Osteoblast (primary cell): ENCODE data around the gene SCGB3A1. TPM values are rescaled to one million over a fixed set of nuclear protein-coding genes. Genes with fewer than 3 reads are reported as not detected.

ENCODE experiments used
- DNase-seq: peaks from one replicate; pipeline ENCODE4 v3.0.0; 2011; ENCODE audit warnings: low spot score, mixed read lengths; ENCODE audit not compliant: insufficient read length; ENCODE audit errors: missing footprints
- H2AFZ ChIP-seq: 2 replicates; pipeline ENCODE4 v1.6.0; 2011; ENCODE audit warnings: mild to moderate bottlenecking, low read length
- H3K27ac ChIP-seq: 2 replicates; pipeline ENCODE4 v1.5.1; 2011; ENCODE audit warnings: mild to moderate bottlenecking, low read depth, low read length, moderate library complexity
- H3K27me3 ChIP-seq: 2 replicates; pipeline ENCODE4 v1.6.0; 2012; ENCODE audit warnings: mild to moderate bottlenecking, control low read depth, inconsistent platforms, low read length, moderate library complexity; ENCODE audit not compliant: insufficient read depth
- H3K36me3 ChIP-seq: 2 replicates; pipeline ENCODE4 v1.5.1; 2011; ENCODE audit warnings: mild to moderate bottlenecking, low read length, control low read depth, moderate library complexity; ENCODE audit not compliant: insufficient read depth
- H3K4me1 ChIP-seq: 2 replicates; pipeline ENCODE4 v1.5.1; 2011; ENCODE audit warnings: mild to moderate bottlenecking, low read length, control low read depth, moderate library complexity; ENCODE audit not compliant: insufficient read depth
- H3K4me2 ChIP-seq: 2 replicates; pipeline ENCODE4 v1.6.0; 2011; ENCODE audit warnings: mild to moderate bottlenecking, low read length; ENCODE audit not compliant: insufficient read depth
- H3K4me3 ChIP-seq: fragments of 200-600 bp; sonication (generic); 3 replicates; pipeline ENCODE4 v1.5.1; 2012; ENCODE audit warnings: mild to moderate bottlenecking, low read length, inconsistent platforms; ENCODE audit not compliant: insufficient read depth
- H3K79me2 ChIP-seq: 2 replicates; pipeline ENCODE4 v1.6.0; 2012; ENCODE audit warnings: mild to moderate bottlenecking, low read length, control low read depth, inconsistent platforms; ENCODE audit not compliant: insufficient read depth
- H3K9me3 ChIP-seq: 2 replicates; pipeline ENCODE4 v1.5.1; 2011; ENCODE audit warnings: low read depth, low read length, control low read depth
- H4K20me1 ChIP-seq: 2 replicates; pipeline ENCODE4 v1.6.0; 2012; ENCODE audit warnings: mild to moderate bottlenecking, low read length, control low read depth; ENCODE audit not compliant: insufficient read depth
- total RNA-seq: library from RNA; depleted of rRNA; stranded (reverse); fragments of >200 nt; gene quantifications from 2 replicates; pipeline ENCODE4 v1.2.3, GENCODE V29; 2012
- TF ChIP-seq, protein P1 (sequence below): IDR thresholded peaks from 2 replicates; pipeline ENCODE4 v1.5.1; 2011; ENCODE audit warnings: mild to moderate bottlenecking, low read depth, low read length, moderate library complexity; ENCODE audit errors: extremely low read depth

Gene SCGB3A1
- total RNA-seq, 1 donor = not detected

GRCh38 chr5:180624587-180624986 is 33.3 kb upstream of the SCGB3A1 start:
- H3K27me3 ChIP-seq = no peaks in the 10 kb centered on the region
- no peaks in the 10 kb centered on the region for H3K36me3 ChIP-seq
- TF ChIP-seq, protein P1, sequence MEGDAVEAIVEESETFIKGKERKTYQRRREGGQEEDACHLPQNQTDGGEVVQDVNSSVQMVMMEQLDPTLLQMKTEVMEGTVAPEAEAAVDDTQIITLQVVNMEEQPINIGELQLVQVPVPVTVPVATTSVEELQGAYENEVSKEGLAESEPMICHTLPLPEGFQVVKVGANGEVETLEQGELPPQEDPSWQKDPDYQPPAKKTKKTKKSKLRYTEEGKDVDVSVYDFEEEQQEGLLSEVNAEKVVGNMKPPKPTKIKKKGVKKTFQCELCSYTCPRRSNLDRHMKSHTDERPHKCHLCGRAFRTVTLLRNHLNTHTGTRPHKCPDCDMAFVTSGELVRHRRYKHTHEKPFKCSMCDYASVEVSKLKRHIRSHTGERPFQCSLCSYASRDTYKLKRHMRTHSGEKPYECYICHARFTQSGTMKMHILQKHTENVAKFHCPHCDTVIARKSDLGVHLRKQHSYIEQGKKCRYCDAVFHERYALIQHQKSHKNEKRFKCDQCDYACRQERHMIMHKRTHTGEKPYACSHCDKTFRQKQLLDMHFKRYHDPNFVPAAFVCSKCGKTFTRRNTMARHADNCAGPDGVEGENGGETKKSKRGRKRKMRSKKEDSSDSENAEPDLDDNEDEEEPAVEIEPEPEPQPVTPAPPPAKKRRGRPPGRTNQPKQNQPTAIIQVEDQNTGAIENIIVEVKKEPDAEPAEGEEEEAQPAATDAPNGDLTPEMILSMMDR = no peak
- H3K4me3 ChIP-seq = no peak overlapping the region
- no peaks in the 10 kb centered on the region for H3K79me2 ChIP-seq
- DNase-seq = no peak
- H3K4me1 ChIP-seq = no peaks in the 10 kb centered on the region
- H4K20me1 ChIP-seq = no peaks in the 10 kb centered on the region
- H3K4me2 ChIP-seq = no peak overlapping the region
- no peak overlapping the region for H2AFZ ChIP-seq
- no peaks in the 10 kb centered on the region for H3K9me3 ChIP-seq
- no peak overlapping the region for H3K27ac ChIP-seq

DNA sequence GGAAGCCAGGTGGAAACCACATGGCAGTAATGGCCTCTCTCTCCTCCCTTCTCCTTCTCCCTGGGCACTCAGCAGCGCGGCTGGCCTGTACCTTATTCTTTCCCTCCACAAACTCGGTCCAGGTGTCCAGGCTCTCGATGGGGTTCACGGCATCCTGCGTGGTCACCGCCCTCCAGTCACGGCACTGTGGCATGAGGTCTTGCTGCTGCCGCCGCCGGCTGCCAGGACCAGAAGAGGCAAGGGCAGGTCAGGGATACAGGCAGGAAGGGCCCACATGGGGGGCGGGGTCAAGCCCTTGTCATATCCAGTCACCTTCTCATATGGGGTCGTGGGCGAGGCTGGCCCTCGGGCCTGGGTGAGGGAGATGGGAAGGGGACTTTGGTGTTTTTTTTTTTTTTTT is 32.5 kb upstream of the SCGB3A1 start:
- H3K4me1 ChIP-seq = no peaks in the 10 kb centered on the region
- H2AFZ ChIP-seq = no peak overlapping the region
- no peak overlapping the region for H3K27ac ChIP-seq
- DNase-seq = no peak
- no peaks in the 10 kb centered on the region for H3K9me3 ChIP-seq
- no peaks in the 10 kb centered on the region for H3K36me3 ChIP-seq
- no peak overlapping the region for H3K4me2 ChIP-seq
- no peaks in the 10 kb centered on the region for H3K27me3 ChIP-seq
- no peaks in the 10 kb centered on the region for H3K79me2 ChIP-seq
- no peak overlapping the region for H3K4me3 ChIP-seq
- no peaks in the 10 kb centered on the region for H4K20me1 ChIP-seq
- TF ChIP-seq, protein P1 = no peak

GRCh38 chr5:180623411-180623834 is 32.1 kb upstream of the SCGB3A1 start:
- H2AFZ ChIP-seq = no peak overlapping the region
- TF ChIP-seq, protein P1 = no peak
- DNase-seq = no peak

DNA sequence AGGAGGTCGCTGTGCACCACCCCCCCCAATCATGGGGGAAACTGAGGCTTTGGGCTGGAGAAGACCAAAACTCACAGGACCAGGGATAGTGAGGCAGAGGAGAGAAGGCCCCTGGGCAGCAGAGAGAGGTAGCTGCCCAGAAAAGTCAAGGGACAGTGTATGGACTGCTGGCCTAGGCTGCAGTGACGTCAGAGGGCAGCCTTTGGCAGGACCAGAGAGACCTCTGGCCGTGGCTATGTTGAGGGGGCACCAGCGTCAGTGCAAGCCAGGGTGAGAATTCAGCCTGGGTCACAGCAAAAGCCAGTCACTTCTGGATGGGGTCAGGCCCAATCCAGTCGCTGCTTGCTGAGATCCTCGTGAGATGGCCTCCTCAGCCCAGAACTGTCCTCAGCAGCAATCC is 31.6 kb upstream of the SCGB3A1 start:
- Histone ChIP-seq H3K4me3 (no peak overlapping the region), H3K9me3 (no peaks in the 10 kb centered on the region), H3K79me2 (no peaks in the 10 kb centered on the region), H3K4me1 (no peaks in the 10 kb centered on the region), H2AFZ (no peak overlapping the region), H3K36me3 (no peaks in the 10 kb centered on the region), H3K27me3 (no peaks in the 10 kb centered on the region), H3K27ac (no peak overlapping the region), H4K20me1 (no peaks in the 10 kb centered on the region), H3K4me2 (no peak overlapping the region)
- no peak for DNase-seq
- TF ChIP-seq, protein P1 = no peak

More at GRCh38 chr5:180623411-180623834, 32.1 kb upstream of the SCGB3A1 start:
- H4K20me1 ChIP-seq = no peaks in the 10 kb centered on the region
- H3K27ac ChIP-seq = no peak overlapping the region
- H3K79me2 ChIP-seq = no peaks in the 10 kb centered on the region
- H3K4me3 ChIP-seq = no peak overlapping the region
- no peak overlapping the region for H3K4me2 ChIP-seq
- no peaks in the 10 kb centered on the region for H3K9me3 ChIP-seq
- H3K27me3 ChIP-seq = no peaks in the 10 kb centered on the region
- no peaks in the 10 kb centered on the region for H3K36me3 ChIP-seq
- H3K4me1 ChIP-seq = no peaks in the 10 kb centered on the region
